ENCODE results near the gene EPHB1.

Gene EPHB1

DNA sequence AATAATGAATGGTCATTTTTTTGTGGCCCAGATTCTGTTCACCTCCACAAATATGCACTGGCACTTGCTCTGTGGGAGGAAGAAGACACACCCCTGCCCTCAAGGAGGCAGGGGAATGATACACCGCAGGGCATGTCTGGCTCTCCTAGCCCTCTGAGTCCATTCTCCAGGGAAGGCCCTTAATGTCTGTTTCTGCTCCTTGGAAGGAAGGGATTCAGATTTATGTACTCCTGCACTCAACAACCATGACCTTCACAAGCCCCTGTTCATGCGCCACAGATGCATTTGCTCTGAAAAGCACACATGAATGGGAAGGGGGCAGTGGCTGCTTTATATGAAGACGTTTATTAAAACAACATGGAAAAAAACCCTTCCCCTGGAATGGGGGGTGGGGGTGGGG, 333.8 kb downstream of the EPHB1 start:
- H2BK12ac ChIP-seq (ENCODE audit: low read length in 2 of 2): no peak overlapping the region
- H2AK5ac ChIP-seq (ENCODE audit: low read length, severe bottlenecking): no peak overlapping the region
- H2AFZ ChIP-seq (ENCODE audit: low read depth, low read length): no peak overlapping the region
- H3K27me3 ChIP-seq (ENCODE audit: control insufficient read depth in 1 of 2, insufficient read depth in 1 of 2, low read length in 2 of 2): no peaks in the 10 kb centered on the region
- H3K23ac ChIP-seq (ENCODE audit: low read length in 2 of 2): no peak overlapping the region
- no peak overlapping the region for H4K8ac ChIP-seq (ENCODE audit: low read length)
- H3K79me1 ChIP-seq (replicated peaks; ENCODE audit: low read length, poor library complexity, severe bottlenecking): no peaks in the 10 kb centered on the region
- H3K4me1 ChIP-seq (ENCODE audit: control insufficient read depth, insufficient read depth, low read depth, low read length): no peaks in the 10 kb centered on the region
- H3K36me3 ChIP-seq (ENCODE audit: control insufficient read depth in 1 of 2, insufficient read depth in 2 of 2, low read depth in 1 of 2, low read length in 2 of 2): peaks cover 0 to 3% of the 10 kb centered on the region in 2 experiments
- no peak overlapping the region for H2BK5ac ChIP-seq (ENCODE audit: low read depth, low read length, poor library complexity, severe bottlenecking)
- no peak overlapping the region for H3K18ac ChIP-seq (ENCODE audit: low read depth in 1 of 2, low read length in 2 of 2)
- no peak overlapping the region for H3K4me2 ChIP-seq (ENCODE audit: low read length, poor library complexity, severe bottlenecking)
- H3K4ac ChIP-seq (ENCODE audit: low read depth in 1 of 2, low read length in 2 of 2): no peak overlapping the region
- H2BK15ac ChIP-seq (ENCODE audit: low read depth, poor library complexity, severe bottlenecking): no peak overlapping the region
- H3K4me3 ChIP-seq (ENCODE audit: insufficient read depth in 1 of 2, low read depth in 1 of 2, low read length in 2 of 2): no peak overlapping the region
- no peak overlapping the region for H2BK120ac ChIP-seq (ENCODE audit: low read depth, low read length)
- H3K14ac ChIP-seq (ENCODE audit: low read length in 2 of 2): no peak overlapping the region
- WGBS: 86% methylated on average over 2 of the region's 3 CpGs
- no peak overlapping the region for H3K27ac ChIP-seq (ENCODE audit: low read length, poor library complexity, severe bottlenecking)
- H3K9ac ChIP-seq (ENCODE audit: low read length): no peak overlapping the region
- DNase-seq: no peak
- no peaks in the 10 kb centered on the region for H3K9me3 ChIP-seq (ENCODE audit: control insufficient read depth, low read length)
- H4K91ac ChIP-seq (ENCODE audit: low read length): no peak overlapping the region

DNA sequence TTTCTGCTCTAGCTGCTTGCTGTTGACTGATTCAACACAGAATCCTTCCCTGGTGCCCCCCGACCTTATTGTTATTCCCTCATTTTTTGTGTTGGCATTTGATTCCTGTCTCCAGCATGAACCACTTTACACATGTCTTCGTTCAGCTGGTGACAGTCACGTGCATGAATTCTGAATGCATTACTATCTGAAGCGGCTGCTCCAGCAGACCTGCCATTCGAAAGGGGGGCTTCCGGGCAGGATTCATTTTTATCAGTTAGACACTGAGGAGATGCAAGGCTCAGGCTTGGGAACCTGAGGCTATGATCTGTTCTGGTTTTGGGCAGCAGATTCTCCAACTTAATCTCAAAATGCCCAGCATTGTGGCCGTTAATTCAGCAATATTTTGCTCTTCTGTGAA, 336.2 kb downstream of the EPHB1 start:
- no peaks in the 10 kb centered on the region for H3K4me1 ChIP-seq (ENCODE audit: control insufficient read depth, insufficient read depth, low read depth, low read length)
- no peak overlapping the region for H3K4me3 ChIP-seq (ENCODE audit: insufficient read depth in 1 of 2, low read depth in 1 of 2, low read length in 2 of 2)
- H4K8ac ChIP-seq (ENCODE audit: low read length): no peak overlapping the region
- H3K18ac ChIP-seq (ENCODE audit: low read depth in 1 of 2, low read length in 2 of 2): no peak overlapping the region
- H2BK5ac ChIP-seq (ENCODE audit: low read depth, low read length, poor library complexity, severe bottlenecking): no peak overlapping the region
- H3K4me2 ChIP-seq (ENCODE audit: low read length, poor library complexity, severe bottlenecking): no peak overlapping the region
- H4K91ac ChIP-seq (ENCODE audit: low read length): no peak overlapping the region
- H2AFZ ChIP-seq (ENCODE audit: low read depth, low read length): no peak overlapping the region
- no peak overlapping the region for H2AK5ac ChIP-seq (ENCODE audit: low read length, severe bottlenecking)
- H3K27me3 ChIP-seq (ENCODE audit: control insufficient read depth in 1 of 2, insufficient read depth in 1 of 2, low read length in 2 of 2): no peaks in the 10 kb centered on the region
- H2BK15ac ChIP-seq (ENCODE audit: low read depth, poor library complexity, severe bottlenecking): no peak overlapping the region
- no peak overlapping the region for H2BK12ac ChIP-seq (ENCODE audit: low read length in 2 of 2)
- H3K9ac ChIP-seq (ENCODE audit: low read length): no peak overlapping the region
- no peak overlapping the region for H2BK120ac ChIP-seq (ENCODE audit: low read depth, low read length)
- WGBS: 62% methylated on average over 7 of the region's 7 CpGs
- no peak for DNase-seq
- H3K23ac ChIP-seq (ENCODE audit: low read length in 2 of 2): no peak overlapping the region
- H3K36me3 ChIP-seq (ENCODE audit: control insufficient read depth in 1 of 2, insufficient read depth in 2 of 2, low read depth in 1 of 2, low read length in 2 of 2): peaks cover 0 to 3% of the 10 kb centered on the region in 2 experiments
- H3K27ac ChIP-seq (ENCODE audit: low read length, poor library complexity, severe bottlenecking): no peak overlapping the region
- H3K79me1 ChIP-seq (replicated peaks; ENCODE audit: low read length, poor library complexity, severe bottlenecking): no peaks in the 10 kb centered on the region
- H3K14ac ChIP-seq (ENCODE audit: low read length in 2 of 2): no peak overlapping the region
- no peak overlapping the region for H3K4ac ChIP-seq (ENCODE audit: low read depth in 1 of 2, low read length in 2 of 2)
- no peaks in the 10 kb centered on the region for H3K9me3 ChIP-seq (ENCODE audit: control insufficient read depth, low read length)

DNA sequence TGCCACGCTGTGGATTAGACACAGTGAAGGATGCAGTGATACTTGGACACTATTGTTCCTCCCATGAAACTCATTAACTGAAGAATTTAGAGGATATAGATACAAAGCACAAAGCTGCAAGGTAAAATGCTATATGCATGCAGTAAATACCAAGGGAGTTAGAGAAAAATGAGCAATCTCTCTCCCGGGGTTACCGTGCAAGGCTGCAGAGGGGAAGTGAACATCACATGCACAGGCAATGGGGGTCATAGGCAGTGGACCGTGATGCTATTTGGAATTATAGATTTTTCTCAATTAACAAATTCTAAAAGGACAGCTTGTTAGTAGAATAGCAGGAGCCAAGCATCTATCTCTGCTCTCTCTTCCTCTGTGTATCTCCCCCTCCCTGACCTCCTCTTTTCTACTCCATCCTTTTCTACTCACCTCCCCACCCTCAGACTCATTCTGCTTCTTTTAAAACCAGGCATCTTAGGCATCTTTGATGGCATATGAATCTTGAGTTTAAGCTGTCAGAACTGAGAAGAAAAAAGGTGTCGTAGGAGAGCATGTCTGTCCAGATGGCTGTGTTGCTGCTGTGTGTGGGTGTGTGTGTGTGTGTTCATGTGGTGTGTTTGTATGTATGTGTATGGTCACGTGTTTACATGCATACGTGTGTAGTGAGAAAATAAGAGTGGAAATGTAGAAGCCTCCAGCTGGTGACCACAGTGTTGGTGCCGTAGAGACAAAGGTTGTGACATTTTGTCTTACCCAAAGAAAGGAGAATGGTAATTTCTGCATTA, 339.0 kb downstream of the EPHB1 start:
- H4K91ac ChIP-seq (ENCODE audit: low read length): no peak overlapping the region
- H3K4me3 ChIP-seq (ENCODE audit: insufficient read depth in 1 of 2, low read depth in 1 of 2, low read length in 2 of 2): no peak overlapping the region
- H3K4ac ChIP-seq (ENCODE audit: low read depth in 1 of 2, low read length in 2 of 2): no peak overlapping the region
- H3K4me1 ChIP-seq (ENCODE audit: control insufficient read depth, insufficient read depth, low read depth, low read length): no peaks in the 10 kb centered on the region
- peaks cover 0 to 3% of the 10 kb centered on the region in 2 experiments for H3K36me3 ChIP-seq (ENCODE audit: control insufficient read depth in 1 of 2, insufficient read depth in 2 of 2, low read depth in 1 of 2, low read length in 2 of 2)
- no peak overlapping the region for H3K14ac ChIP-seq (ENCODE audit: low read length in 2 of 2)
- no peak for DNase-seq
- H2BK12ac ChIP-seq (ENCODE audit: low read length in 2 of 2): no peak overlapping the region
- no peak overlapping the region for H4K8ac ChIP-seq (ENCODE audit: low read length)
- no peak overlapping the region for H3K27ac ChIP-seq (ENCODE audit: low read length, poor library complexity, severe bottlenecking)
- H3K4me2 ChIP-seq (ENCODE audit: low read length, poor library complexity, severe bottlenecking): no peak overlapping the region
- no peak overlapping the region for H2AFZ ChIP-seq (ENCODE audit: low read depth, low read length)
- H2BK5ac ChIP-seq (ENCODE audit: low read depth, low read length, poor library complexity, severe bottlenecking): no peak overlapping the region
- H2BK120ac ChIP-seq (ENCODE audit: low read depth, low read length): no peak overlapping the region
- no peak overlapping the region for H3K18ac ChIP-seq (ENCODE audit: low read depth in 1 of 2, low read length in 2 of 2)
- H3K9ac ChIP-seq (ENCODE audit: low read length): no peak overlapping the region
- H3K27me3 ChIP-seq (ENCODE audit: control insufficient read depth in 1 of 2, insufficient read depth in 1 of 2, low read length in 2 of 2): no peaks in the 10 kb centered on the region
- H3K23ac ChIP-seq (ENCODE audit: low read length in 2 of 2): no peak overlapping the region
- no peak overlapping the region for H2AK5ac ChIP-seq (ENCODE audit: low read length, severe bottlenecking)
- H3K79me1 ChIP-seq (replicated peaks; ENCODE audit: low read length, poor library complexity, severe bottlenecking): no peaks in the 10 kb centered on the region
- no peaks in the 10 kb centered on the region for H3K9me3 ChIP-seq (ENCODE audit: control insufficient read depth, low read length)
- no peak overlapping the region for H2BK15ac ChIP-seq (ENCODE audit: low read depth, poor library complexity, severe bottlenecking)
- WGBS: 79% methylated on average over 7 of the region's 8 CpGs

DNA sequence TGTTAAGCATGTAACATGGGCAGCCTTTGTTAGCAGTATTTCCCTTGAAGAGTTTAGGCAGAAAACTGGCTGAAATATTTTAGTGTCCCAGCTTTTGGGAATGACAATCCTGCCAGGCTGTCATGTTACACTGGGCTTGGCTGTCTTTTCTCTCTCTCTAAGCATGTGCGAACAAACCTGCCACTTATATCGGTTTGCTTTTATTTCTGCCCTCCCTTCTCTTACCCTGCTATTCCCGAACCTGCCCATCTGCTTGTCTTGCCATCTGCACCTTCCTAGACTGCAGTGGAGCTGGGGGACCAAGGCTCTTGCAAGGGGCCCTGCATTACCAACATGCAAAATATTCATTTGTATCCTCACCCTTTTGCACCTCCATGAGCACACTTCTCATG, 339.6 kb downstream of the EPHB1 start:
- H4K91ac ChIP-seq (ENCODE audit: low read length): no peak overlapping the region
- no peak overlapping the region for H3K23ac ChIP-seq (ENCODE audit: low read length in 2 of 2)
- no peak for DNase-seq
- H3K36me3 ChIP-seq (ENCODE audit: control insufficient read depth in 1 of 2, insufficient read depth in 2 of 2, low read depth in 1 of 2, low read length in 2 of 2): peaks cover 0 to 3% of the 10 kb centered on the region in 2 experiments
- no peak overlapping the region for H3K4me2 ChIP-seq (ENCODE audit: low read length, poor library complexity, severe bottlenecking)
- 53% methylated on average over 3 of the region's 3 CpGs for WGBS
- H2BK120ac ChIP-seq (ENCODE audit: low read depth, low read length): no peak overlapping the region
- no peak overlapping the region for H4K8ac ChIP-seq (ENCODE audit: low read length)
- H3K4me3 ChIP-seq (ENCODE audit: insufficient read depth in 1 of 2, low read depth in 1 of 2, low read length in 2 of 2): no peak overlapping the region
- no peak overlapping the region for H2AFZ ChIP-seq (ENCODE audit: low read depth, low read length)
- H2AK5ac ChIP-seq (ENCODE audit: low read length, severe bottlenecking): no peak overlapping the region
- H3K14ac ChIP-seq (ENCODE audit: low read length in 2 of 2): no peak overlapping the region
- H3K9ac ChIP-seq (ENCODE audit: low read length): no peak overlapping the region
- H3K18ac ChIP-seq (ENCODE audit: low read depth in 1 of 2, low read length in 2 of 2): no peak overlapping the region
- no peaks in the 10 kb centered on the region for H3K4me1 ChIP-seq (ENCODE audit: control insufficient read depth, insufficient read depth, low read depth, low read length)
- H2BK12ac ChIP-seq (ENCODE audit: low read length in 2 of 2): no peak overlapping the region
- H3K27ac ChIP-seq (ENCODE audit: low read length, poor library complexity, severe bottlenecking): no peak overlapping the region
- H3K9me3 ChIP-seq (ENCODE audit: control insufficient read depth, low read length): no peaks in the 10 kb centered on the region
- no peak overlapping the region for H3K4ac ChIP-seq (ENCODE audit: low read depth in 1 of 2, low read length in 2 of 2)
- H2BK5ac ChIP-seq (ENCODE audit: low read depth, low read length, poor library complexity, severe bottlenecking): no peak overlapping the region
- no peaks in the 10 kb centered on the region for H3K27me3 ChIP-seq (ENCODE audit: control insufficient read depth in 1 of 2, insufficient read depth in 1 of 2, low read length in 2 of 2)
- no peak overlapping the region for H2BK15ac ChIP-seq (ENCODE audit: low read depth, poor library complexity, severe bottlenecking)
- H3K79me1 ChIP-seq (replicated peaks; ENCODE audit: low read length, poor library complexity, severe bottlenecking): no peaks in the 10 kb centered on the region
